Left lung (tissue), 10 donors: ENCODE data around the gene B9D1. TPM values are rescaled to one million over a fixed set of nuclear protein-coding genes. Genes with fewer than 3 reads are reported as not detected.
A peak's percentile ranks its signal among the peaks of the same experiment; 100 is the strongest.

Source experiments
- ATAC-seq: fragments of 200-7000 bp; cut with Tn5 transposase; one replicate; pipeline ENCODE4 v1.9.1; 2020; ENCODE audit warnings: moderate library complexity
- DNase-seq, 4 donors: peaks; one replicate each; pipeline ENCODE4 v3.0.0-alpha.2; 2013 to 2020
- H3K27ac ChIP-seq, 2 donors: fragments of 200-600 bp; sonication (generic) in 1 of 2; one replicate each; pipeline versions ENCODE4 v1.5.0 to v1.8.0; 2020 to 2021
- H3K27me3 ChIP-seq, 2 donors: fragments of 200-600 bp; sonication (generic) in 1 of 2; one replicate each; pipeline versions ENCODE4 v1.5.0 to v1.8.0; 2020 to 2021
- H3K36me3 ChIP-seq, 2 donors: fragments of 200-600 bp; sonication (generic) in 1 of 2; one replicate each; pipeline versions ENCODE4 v1.5.0 to v1.8.0; 2020 to 2021
- H3K4me1 ChIP-seq, 2 donors: fragments of 200-600 bp; one replicate each; pipeline ENCODE4 v1.8.0; 2021
- H3K4me3 ChIP-seq, 2 donors: fragments of 200-600 bp; sonication (generic) in 1 of 2; one replicate each; pipeline versions ENCODE4 v1.5.0 to v1.8.0; 2020 to 2021; ENCODE audit warnings: mild to moderate bottlenecking in 1 of 2
- H3K9me3 ChIP-seq, 2 donors: fragments of 200-600 bp; sonication (generic) in 1 of 2; one replicate each; pipeline versions ENCODE4 v1.5.0 to v1.8.0; 2020 to 2021
- CTCF ChIP-seq, 2 donors: fragments of 200-600 bp; sonication (generic) in 1 of 2; IDR thresholded peaks; one replicate each; pipeline versions ENCODE4 v1.5.0 to v1.8.0; 2021; ENCODE audit warnings: antibody characterized with exemption in 2 of 2
- intact Hi-C, 2 donors: fragments of 100-400 bp; cut with DNase I; formaldehyde crosslinking; loops; one replicate each; pipeline versions ENCODE4 v1.11.2 to v1.14.2; 2022
- polyA plus RNA-seq, 6 donors: library from polyadenylated mRNA; unstranded; fragments of 120-200 nt; gene quantifications; one replicate each; pipeline ENCODE4 v1.2.1, GENCODE V29; 2013; ENCODE audit not compliant: insufficient read length in 6 of 6
- total RNA-seq, 2 donors: library from RNA; stranded (reverse); fragmentation: NEBNext Ultra II Directional; extraction: Animal tissue kit (Norgen Biotek cat#: 25700); gene quantifications; one replicate each; pipeline ENCODE4 v1.2.1, GENCODE V29; 2021
- donor health status: DM: no; HTN: yes; CAD: no.
- donor health status: DM: no; HTN: no; CAD: no.

The B9D1 gene
- total and polyA plus RNA-seq, 8 donors, result 11.4 to 24.1 (median 21.1) TPM

DNA sequence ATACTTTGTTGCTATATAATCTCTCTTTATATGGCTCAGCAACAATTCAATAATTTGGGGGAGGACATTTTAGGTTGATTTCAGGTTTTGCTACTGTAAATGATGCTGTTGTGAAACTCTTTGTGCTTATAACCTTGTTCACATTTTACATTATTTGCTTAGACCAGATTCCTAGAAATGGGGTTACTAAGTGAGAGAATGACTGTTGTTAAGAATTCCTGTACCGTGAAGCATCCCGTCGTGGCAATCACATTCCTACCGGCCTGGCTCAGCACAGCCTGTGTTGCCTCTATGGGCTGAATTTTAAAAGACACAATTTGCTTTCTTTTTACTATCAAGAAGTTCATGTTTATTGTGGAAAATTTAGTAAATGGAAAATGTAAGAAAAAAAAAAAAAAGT, 31.4 kb downstream of the B9D1 start:
- intact Hi-C loops, result no loop called here
- Histone ChIP-seq H3K9me3 (no peaks in the 10 kb centered on the region), H3K36me3 (peaks cover 0 to 22% of the 10 kb centered on the region in 2 donors), H3K4me1 (no peaks in the 10 kb centered on the region), H3K27ac (no peak overlapping the region), H3K4me3 (no peak overlapping the region), H3K27me3 (no peaks in the 10 kb centered on the region)
- ATAC-seq, result peak; percentile 55
- TF ChIP-seq CTCF (IDR thresholded peaks at IDR 0.05), result no peak
- peak in 1 of 4 donors; percentile 18 for DNase-seq

DNA sequence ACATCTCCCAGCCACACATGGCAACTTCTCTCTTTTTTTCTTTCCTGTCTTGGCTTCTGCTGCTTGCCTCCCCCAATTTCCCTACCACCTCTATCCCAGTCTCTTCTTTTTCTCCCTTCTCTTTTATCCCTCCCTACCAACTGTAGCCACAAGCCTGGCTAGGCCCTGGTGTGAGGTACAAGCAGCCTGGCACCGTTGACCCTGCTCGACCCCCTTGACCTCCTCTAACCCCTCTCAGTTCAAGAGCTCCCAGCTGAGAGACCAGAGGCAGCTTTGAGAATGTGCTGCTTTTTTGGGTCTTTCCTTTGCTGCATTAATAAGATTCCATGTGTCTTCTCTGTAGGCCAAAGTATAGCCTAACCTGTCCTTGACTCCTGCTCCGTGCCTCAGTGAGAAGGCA, 32.3 kb downstream of the B9D1 start:
- no peak overlapping the region for H3K27ac ChIP-seq
- no peak for TF ChIP-seq CTCF (IDR thresholded peaks at IDR 0.05)
- H3K36me3 ChIP-seq, result peaks cover 0 to 22% of the 10 kb centered on the region in 2 donors
- no peaks in the 10 kb centered on the region for H3K4me1 ChIP-seq
- no peaks in the 10 kb centered on the region for H3K27me3 ChIP-seq
- intact Hi-C loops, result no loop called here
- H3K9me3 ChIP-seq, result peaks cover 0 to 3% of the 10 kb centered on the region in 2 donors
- H3K4me3 ChIP-seq, result no peak overlapping the region
- no peak for ATAC-seq
- peak in 1 of 4 donors; percentile 8 for DNase-seq

DNA sequence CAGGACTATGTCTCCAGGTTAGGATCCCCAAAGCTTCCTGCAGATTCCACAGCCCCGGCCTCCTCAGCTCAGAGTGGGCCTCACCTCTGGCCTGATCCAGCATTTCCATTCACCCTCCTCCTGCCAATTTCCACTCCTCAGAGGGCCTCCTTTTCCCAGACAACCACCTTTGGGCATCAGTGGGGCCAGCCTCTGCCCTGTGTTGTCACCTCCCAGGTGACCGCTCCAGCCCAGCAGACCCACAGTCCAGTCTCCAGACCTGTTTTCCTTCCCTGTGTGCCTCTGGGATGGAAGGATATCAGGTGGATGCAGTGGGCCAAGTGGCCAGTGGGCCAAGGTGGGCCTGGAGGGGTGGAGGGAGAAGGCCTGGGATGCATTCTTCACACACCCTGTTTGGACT, 32.7 kb downstream of the B9D1 start:
- Histone ChIP-seq H3K9me3 (peaks cover 0 to 5% of the 10 kb centered on the region in 2 donors), H3K4me1 (no peaks in the 10 kb centered on the region), H3K27me3 (no peaks in the 10 kb centered on the region), H3K27ac (no peak overlapping the region), H3K36me3 (peaks cover 0 to 22% of the 10 kb centered on the region in 2 donors), H3K4me3 (no peak overlapping the region)
- intact Hi-C loops, result no loop called here
- DNase-seq (peak in 1 of 4 donors; percentile 29), ATAC-seq (no peak)
- TF ChIP-seq CTCF (IDR thresholded peaks at IDR 0.05), result no peak

- DNase-seq (peak in 1 of 4 donors; percentile 56), ATAC-seq (no peak)
- TF ChIP-seq CTCF (IDR thresholded peaks at IDR 0.05), result no peak
- no peak overlapping the region for H3K27ac ChIP-seq
- H3K9me3 ChIP-seq, result peaks cover 0 to 5% of the 10 kb centered on the region in 2 donors
- intact Hi-C loops, result no loop called here
- H3K36me3 ChIP-seq, result peaks cover 0 to 22% of the 10 kb centered on the region in 2 donors
- no peaks in the 10 kb centered on the region for H3K27me3 ChIP-seq
- H3K4me1 ChIP-seq, result no peaks in the 10 kb centered on the region
- H3K4me3 ChIP-seq, result no peak overlapping the region
These were observed 33.4 kb downstream of the B9D1 start for GRCh38 chr17:19329136-19329535.

GRCh38 chr17:19328441-19329061, 34.0 kb downstream of the B9D1 start:
- ATAC-seq (no peak), DNase-seq (peak in 1 of 4 donors; percentile 49)
- Histone ChIP-seq H3K27ac (no peak overlapping the region), H3K9me3 (peaks cover 0 to 5% of the 10 kb centered on the region in 2 donors), H3K36me3 (peaks cover 0 to 17% of the 10 kb centered on the region in 2 donors), H3K4me1 (no peaks in the 10 kb centered on the region), H3K4me3 (no peak overlapping the region), H3K27me3 (no peaks in the 10 kb centered on the region)
- intact Hi-C loops, result no loop called here
- no peak for TF ChIP-seq CTCF (IDR thresholded peaks at IDR 0.05)
